HG03521 (cell line): Measurements from ENCODE around the gene EXPH5.
"Not testable (repeated sequence)": the region's sequence is repeated elsewhere in the genome, so short reads cannot be mapped to it uniquely, and the experiment has no call there.

Experiments used
- ATAC-seq: cut with Tn5 transposase; IDR thresholded peaks from one replicate; pipeline ENCODE4 v1.9.1; 2021; ENCODE audit warnings: mild to moderate bottlenecking, moderate library complexity; ENCODE audit not compliant: unreplicated experiment

The EXPH5 gene

GRCh38 chr11:108606495-108607160 lies 13.1 kb upstream of the EXPH5 start:
- no peak for ATAC-seq

- no peak for ATAC-seq
Observed at GRCh38 chr11:108606070-108606469, 12.5 kb upstream of the EXPH5 start.

GRCh38 chr11:108602818-108603217 lies 9.2 kb upstream of the EXPH5 start:
- ATAC-seq: not testable (repeated sequence)

DNA sequence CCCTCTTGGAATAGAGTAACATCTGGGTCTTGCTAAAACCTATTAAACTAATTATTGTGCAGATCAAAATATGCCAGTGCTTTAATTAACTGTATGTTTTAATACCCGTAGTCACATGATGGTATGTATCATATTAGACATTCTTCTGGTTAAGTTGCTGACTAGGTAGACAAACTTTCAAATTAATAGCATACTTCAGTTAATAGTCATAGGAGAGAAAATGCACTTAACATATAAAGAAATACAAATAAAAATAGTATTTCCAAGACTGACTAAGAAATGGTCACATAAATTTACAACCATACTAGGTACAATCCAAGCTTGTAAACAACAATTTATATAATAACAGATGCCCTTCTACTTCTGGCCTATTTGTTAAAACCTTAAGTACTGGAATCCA lies 7.6 kb upstream of the EXPH5 start:
- no peak for ATAC-seq

DNA sequence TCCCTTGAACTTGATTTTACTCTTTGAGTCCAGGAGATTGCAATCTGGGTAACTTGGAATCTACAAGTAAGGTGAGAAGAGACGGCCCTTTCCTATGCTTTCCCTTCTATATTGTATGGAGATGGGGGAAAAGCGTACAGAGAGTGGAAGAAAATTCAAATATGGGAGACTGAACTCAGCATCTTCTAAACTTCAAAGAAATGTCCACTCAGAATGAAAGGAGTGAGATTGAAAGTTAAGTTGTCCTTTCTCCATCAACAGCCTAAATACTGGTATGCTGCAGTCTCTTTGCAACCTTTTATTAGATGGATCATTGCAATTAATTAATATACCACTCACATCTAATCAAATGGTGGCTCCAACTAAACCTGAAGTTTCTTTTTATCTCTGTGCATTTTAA lies 6.4 kb upstream of the EXPH5 start:
- ATAC-seq: no peak

DNA sequence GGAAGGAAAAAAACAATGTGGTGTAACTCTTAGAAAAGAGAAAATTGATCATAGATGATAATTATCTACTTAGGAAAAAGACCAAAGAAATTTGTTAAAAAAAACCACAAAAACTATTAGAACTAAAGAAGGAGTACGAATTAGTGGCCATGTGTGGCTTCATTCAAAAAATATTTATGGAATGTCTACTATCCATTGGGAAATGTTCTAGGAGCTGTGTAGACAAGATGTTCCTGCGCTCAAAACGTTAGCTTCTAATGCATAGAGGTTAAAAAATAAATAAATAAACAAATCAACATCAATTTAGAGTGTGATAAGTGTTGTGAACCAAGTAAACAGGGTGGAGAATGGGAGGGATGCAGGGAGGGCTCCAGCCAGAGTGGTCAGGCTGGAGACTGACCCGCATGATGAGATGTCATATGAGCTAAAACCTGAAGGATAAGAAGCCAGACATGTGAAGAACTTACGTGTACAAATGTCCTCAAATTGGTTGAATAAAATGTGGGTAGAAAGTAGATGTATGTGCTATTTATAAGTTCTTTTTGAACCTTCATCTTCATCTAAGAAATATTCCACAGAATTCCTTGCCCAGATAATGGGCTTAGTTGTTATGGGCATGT lies 4.3 kb upstream of the EXPH5 start:
- no peak for ATAC-seq

- ATAC-seq: no peak
Observed at GRCh38 chr11:108596701-108597100, 3.1 kb upstream of the EXPH5 start.

GRCh38 chr11:108593923-108594434 lies 411 bp upstream of the EXPH5 start:
- no peak for ATAC-seq

DNA sequence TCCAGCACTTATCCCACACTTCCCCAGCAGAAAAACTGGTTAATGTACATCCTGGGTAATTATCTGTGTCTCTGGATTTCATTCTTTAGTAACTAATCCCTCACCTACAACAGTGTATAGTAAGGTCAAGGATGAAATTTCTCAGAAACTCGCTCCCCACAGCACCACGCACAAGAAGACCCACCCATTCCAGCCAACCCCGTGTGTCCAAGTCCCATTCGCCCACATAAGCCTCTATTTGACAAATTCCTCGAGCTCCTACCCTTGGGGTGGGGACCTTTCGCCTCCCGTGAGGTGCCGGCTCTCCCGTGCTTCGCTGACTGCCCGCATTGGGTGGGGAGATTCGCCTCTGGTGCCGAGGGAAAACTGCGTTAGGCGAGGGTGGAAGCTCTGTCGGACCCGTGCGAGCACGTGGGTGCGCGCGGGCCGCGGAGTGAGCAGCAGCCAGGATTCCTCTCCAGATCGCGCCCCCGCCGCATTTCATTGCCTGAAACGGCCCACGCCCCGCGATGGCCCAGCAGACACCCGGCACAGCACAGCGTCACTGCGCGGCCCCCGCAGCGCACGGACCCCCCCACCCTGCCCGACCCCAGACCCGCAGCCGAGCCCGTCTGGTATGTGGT lies 866 bp downstream of the EXPH5 start:
- ATAC-seq: peak; percentile 18

- ATAC-seq: no peak
Observed at GRCh38 chr11:108591893-108592292, 1.7 kb downstream of the EXPH5 start.

DNA sequence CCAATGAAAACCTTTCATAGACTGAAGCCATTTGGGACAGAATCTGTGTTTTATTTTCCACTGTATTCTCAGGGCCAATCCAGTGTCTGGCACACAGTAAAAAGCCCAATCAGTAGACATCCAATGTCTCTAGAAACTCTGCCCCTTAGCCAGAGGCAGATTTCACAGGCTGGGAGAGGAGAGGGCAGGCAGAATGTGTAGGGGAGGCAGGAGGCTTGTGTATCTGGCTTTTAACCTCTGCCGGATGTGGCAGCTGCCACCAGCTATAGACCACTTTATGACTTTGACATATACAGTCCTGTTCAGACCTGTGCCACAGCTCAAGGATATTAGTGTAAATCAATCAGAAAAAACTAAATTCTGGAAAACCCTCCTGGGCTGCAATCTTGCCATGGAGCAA lies 4.4 kb downstream of the EXPH5 start:
- ATAC-seq: no peak

DNA sequence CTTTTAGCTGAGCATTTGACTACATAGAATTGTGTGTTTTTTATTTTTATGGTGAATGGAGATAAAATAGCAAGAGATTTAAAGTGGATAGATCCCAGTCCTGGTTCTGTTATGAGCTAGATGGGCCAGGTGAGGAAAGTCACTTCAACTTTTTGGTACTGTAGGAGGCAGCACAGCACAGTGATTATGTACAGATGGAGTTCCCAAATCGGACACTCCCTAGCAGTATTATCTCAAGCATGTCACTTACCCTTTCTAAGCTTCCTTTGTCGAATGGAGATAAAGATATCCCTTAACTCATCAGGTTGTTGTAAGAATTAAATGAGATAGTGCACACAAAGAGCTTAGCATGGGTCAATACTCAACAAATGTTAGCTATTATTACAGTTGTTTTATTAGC lies 5.3 kb downstream of the EXPH5 start:
- ATAC-seq: no peak

GRCh38 chr11:108587109-108587508 lies 6.5 kb downstream of the EXPH5 start:
- no peak for ATAC-seq

GRCh38 chr11:108586600-108586999 lies 7.0 kb downstream of the EXPH5 start:
- ATAC-seq: no peak

DNA sequence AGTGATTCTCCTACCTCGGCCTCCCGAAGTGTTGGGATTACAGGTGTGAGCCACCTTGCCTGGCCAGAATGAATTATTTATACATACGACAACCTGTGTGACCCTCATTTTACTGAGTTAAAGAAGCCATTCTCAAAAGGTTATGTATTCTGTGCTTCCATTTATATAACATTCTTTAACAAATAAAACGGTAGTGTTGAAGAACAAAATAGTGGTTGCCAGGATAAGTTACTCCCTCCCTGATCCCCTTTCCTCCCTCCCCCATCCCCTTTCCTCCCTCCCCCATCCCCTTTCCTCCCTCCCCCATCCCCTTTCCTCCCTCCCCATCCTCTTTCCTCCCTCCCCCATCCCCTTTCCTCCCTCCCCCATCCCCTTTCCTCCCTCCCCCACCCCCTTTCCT lies 7.4 kb downstream of the EXPH5 start:
- not testable (repeated sequence) for ATAC-seq

DNA sequence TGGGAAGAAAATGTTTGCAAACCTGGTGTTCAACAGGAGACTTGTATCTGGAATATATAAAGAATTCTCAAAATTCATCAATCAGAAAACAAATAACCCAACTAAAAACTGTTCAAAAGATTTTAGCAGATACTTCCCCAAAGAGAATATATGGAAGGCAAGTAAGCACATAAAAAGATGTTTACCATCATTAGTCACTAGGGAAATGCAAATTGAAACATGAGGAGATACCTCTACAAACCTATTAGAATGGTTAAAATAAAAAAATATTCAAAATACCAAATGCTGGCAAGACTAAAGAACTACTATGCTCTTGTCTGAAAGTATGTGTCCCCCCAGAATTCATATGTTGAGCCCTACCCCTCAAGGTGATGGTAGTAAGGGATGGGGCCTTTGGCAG lies 8.6 kb downstream of the EXPH5 start:
- no peak for ATAC-seq

GRCh38 chr11:108580645-108581044 lies 12.9 kb downstream of the EXPH5 start:
- ATAC-seq: no peak

GRCh38 chr11:108580043-108580442 lies 13.5 kb downstream of the EXPH5 start:
- no peak for ATAC-seq

DNA sequence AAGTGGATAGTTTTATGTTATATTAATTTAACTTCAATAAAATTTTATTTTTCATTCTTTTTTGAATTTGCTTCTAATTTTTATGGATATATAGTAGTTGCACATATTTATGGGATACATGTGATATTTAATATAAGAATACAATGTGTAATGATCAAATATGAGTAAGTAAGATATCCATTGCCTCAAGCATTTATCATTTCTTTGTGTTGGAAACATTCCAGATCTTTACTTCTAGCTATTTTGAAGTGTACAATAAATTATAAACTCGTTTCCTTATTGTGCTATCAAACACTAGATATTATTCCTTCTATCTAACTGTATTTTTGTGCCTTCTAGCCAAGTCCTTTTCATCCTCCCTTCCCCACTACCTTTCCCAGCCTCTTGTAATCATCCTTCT lies 17.0 kb downstream of the EXPH5 start:
- no peak for ATAC-seq

- no peak for ATAC-seq
Observed at GRCh38 chr11:108574675-108575074, 18.9 kb downstream of the EXPH5 start.

DNA sequence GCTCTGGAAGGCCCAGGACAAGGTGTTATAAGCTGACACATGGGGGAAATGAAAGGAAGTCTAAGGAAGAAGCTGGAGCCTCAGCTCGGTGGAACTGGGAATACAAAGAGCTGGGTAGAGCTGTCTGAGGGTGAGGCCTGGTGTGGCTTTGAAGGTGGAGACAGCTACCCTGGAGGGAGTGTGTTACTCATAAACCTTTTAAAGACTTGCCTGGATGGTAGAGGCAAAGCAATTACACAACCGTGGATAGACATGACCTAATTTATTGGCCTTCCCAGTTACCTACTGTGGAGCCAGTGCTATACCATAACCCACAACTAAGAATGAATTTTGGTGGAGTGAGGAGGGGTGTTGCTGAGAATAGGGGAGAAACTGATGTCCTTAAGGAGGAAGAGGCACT lies 22.6 kb downstream of the EXPH5 start:
- no peak for ATAC-seq

DNA sequence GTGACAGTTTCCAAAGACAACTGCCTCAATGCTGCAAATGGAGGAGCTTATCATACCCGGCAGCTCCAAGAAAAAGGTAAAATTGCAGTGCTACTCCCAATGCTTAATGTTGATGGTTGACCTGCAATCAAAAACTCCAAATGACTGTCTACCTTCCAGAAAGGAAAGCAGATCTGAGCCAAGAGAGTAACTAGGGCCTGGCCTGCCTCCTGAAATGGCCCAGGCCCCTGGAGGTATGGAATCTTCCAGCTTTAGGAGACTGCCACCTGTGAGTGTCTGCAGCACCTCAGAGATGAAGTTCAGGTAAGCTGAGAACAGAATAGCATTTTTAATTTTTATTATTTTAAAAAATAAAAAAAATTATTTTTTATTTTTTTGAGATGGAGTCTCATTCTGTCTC lies 23.7 kb downstream of the EXPH5 start:
- ATAC-seq: no peak
